ENCODE results near the gene PRAMEF25. TPM values are rescaled to one million over a fixed set of nuclear protein-coding genes. Genes with fewer than 3 reads are reported as not detected.
"Not testable (repeated sequence)": the region's sequence is repeated elsewhere in the genome, so short reads cannot be mapped to it uniquely, and the experiment has no call there.

The PRAMEF25 gene
- total RNA-seq (not detected), total RNA-seq (0 reads per million in 2 donors)

- not testable (repeated sequence) for H3K9me3 ChIP-seq (ENCODE audit: control insufficient read depth, low read length, poor library complexity, severe bottlenecking); H3K36me3 Mint-ChIP-seq (ENCODE audit: low read depth); H3K27me3 Mint-ChIP-seq; ATAC-seq; H3K4me1 Mint-ChIP-seq; H3K27ac Mint-ChIP-seq; DNase-seq; H3K4me3 Mint-ChIP-seq
Observed at GRCh38 chr1:13070474-13070873, at the start of gene PRAMEF25. Gene PRAMEF25, plus strand, starts transcription at chr1:13070774. Its CDS starts 2,920 bp downstream, at chr1:13073694.

- H3K36me3 Mint-ChIP-seq (ENCODE audit: low read depth); H3K27me3 Mint-ChIP-seq; ATAC-seq; H3K9me3 ChIP-seq (ENCODE audit: control insufficient read depth, low read length, poor library complexity, severe bottlenecking); H3K4me1 Mint-ChIP-seq; H3K4me3 Mint-ChIP-seq; DNase-seq; H3K27ac Mint-ChIP-seq: not testable (repeated sequence)
Observed at GRCh38 chr1:13056475-13056874, 14.1 kb upstream of the PRAMEF25 start, which contains the start of gene PRAMEF27. Gene PRAMEF27, minus strand, starts transcription at chr1:13056575. Its CDS starts 2,916 bp downstream, at chr1:13053659.

- not testable (repeated sequence) for ATAC-seq; H3K27ac Mint-ChIP-seq; H3K27me3 Mint-ChIP-seq; H3K4me1 Mint-ChIP-seq; DNase-seq; H3K36me3 Mint-ChIP-seq (ENCODE audit: low read depth); H3K4me3 Mint-ChIP-seq; H3K9me3 ChIP-seq (ENCODE audit: control insufficient read depth, low read length, poor library complexity, severe bottlenecking)
Observed at GRCh38 chr1:13116754-13117153, 46.2 kb downstream of the PRAMEF25 start, which contains the start of gene HNRNPCL2. Gene HNRNPCL2, minus strand, starts transcription at chr1:13116854. Its CDS starts 454 bp downstream, at chr1:13116400.

Other genes with a start within 250 kb of the PRAMEF25 start
- gene PRAMEF11, start 239.4 kb upstream of the PRAMEF25 start, total RNA-seq, result not detected
- not detected for gene HNRNPCL1, start 222.1 kb upstream of the PRAMEF25 start, total RNA-seq
- not detected for gene PRAMEF2, start 213.7 kb upstream of the PRAMEF25 start, total RNA-seq
- gene PRAMEF4, start 184.6 kb upstream of the PRAMEF25 start, total RNA-seq, result not detected
- not detected for gene PRAMEF10, start 172.5 kb upstream of the PRAMEF25 start, total RNA-seq
- not detected for gene PRAMEF7, start 154.2 kb upstream of the PRAMEF25 start, total RNA-seq
- gene PRAMEF6, start 123.2 kb upstream of the PRAMEF25 start, total RNA-seq, result not detected
- gene PRAMEF27, start 14.2 kb upstream of the PRAMEF25 start, total RNA-seq, result not detected
- gene HNRNPCL3, start 10.0 kb upstream of the PRAMEF25 start, total RNA-seq, result not detected
- not detected for gene HNRNPCL2, start 46.1 kb downstream of the PRAMEF25 start, total RNA-seq
- gene PRAMEF26, start 85.2 kb downstream of the PRAMEF25 start, total RNA-seq, result not detected
- not detected for gene HNRNPCL4, start 94.9 kb downstream of the PRAMEF25 start, total RNA-seq
- not detected for gene PRAMEF9, start 101.1 kb downstream of the PRAMEF25 start, total RNA-seq
- gene PRAMEF13, start 130.6 kb downstream of the PRAMEF25 start, total RNA-seq, result not detected
- not detected for gene PRAMEF18, start 155.4 kb downstream of the PRAMEF25 start, total RNA-seq
- not detected for gene PRAMEF5, start 183.4 kb downstream of the PRAMEF25 start, total RNA-seq
- gene PRAMEF8, start 214.4 kb downstream of the PRAMEF25 start, total RNA-seq, result not detected
- not detected for gene PRAMEF33, start 232.8 kb downstream of the PRAMEF25 start, total RNA-seq
- not detected for gene PRAMEF15, start 244.8 kb downstream of the PRAMEF25 start, total RNA-seq